Coronary artery (tissue), 2 donors: ENCODE results near the gene CIAO1.
"Not testable (repeated sequence)": the region's sequence is repeated elsewhere in the genome, so short reads cannot be mapped to it uniquely, and the experiment has no call there.

Experiments
- DNase-seq: peaks from one replicate; pipeline ENCODE4 v3.0.0-alpha.2; 2017; ENCODE audit warnings: low spot score
- H3K27ac ChIP-seq, 2 donors: fragments of 200-600 bp; sonication (generic); one replicate each; pipeline ENCODE4 v1.5.1; 2016 to 2019
- H3K4me3 ChIP-seq: fragments of 200-600 bp; sonication (generic); 2 replicates; pipeline ENCODE4 v1.5.1; 2016; ENCODE audit warnings: mild to moderate bottlenecking, moderate library complexity
- TF ChIP-seq, protein P1 (sequence below): fragments of 200-600 bp; sonication (generic); IDR thresholded peaks from one replicate; pipeline ENCODE4 v1.5.1; 2019; ENCODE audit warnings: antibody characterized with exemption

The CIAO1 gene

DNA sequence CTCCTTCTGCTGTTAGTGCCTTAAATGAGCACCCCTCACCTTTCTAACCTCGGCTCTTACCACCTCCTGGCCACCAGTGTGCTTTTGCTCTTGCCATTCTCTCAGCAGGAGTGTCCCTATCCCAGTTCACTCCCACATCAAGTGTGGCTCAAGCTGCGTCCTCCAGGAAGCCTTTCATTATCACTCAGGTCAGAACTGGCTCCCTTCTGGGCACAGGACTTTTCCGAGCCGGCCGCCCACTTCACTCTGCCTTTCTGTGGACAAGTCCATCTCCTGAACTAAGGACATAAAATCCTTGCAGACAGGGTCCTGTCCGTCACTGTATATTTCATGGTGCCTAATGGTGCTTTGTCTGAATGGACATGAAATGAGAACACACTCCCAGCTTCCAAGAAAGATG, 15.8 kb upstream of the CIAO1 start:
- Histone ChIP-seq H3K4me3 (no peak overlapping the region), H3K27ac (peak overlapping the region; percentile 29 to 53)
- TF ChIP-seq, protein P1, sequence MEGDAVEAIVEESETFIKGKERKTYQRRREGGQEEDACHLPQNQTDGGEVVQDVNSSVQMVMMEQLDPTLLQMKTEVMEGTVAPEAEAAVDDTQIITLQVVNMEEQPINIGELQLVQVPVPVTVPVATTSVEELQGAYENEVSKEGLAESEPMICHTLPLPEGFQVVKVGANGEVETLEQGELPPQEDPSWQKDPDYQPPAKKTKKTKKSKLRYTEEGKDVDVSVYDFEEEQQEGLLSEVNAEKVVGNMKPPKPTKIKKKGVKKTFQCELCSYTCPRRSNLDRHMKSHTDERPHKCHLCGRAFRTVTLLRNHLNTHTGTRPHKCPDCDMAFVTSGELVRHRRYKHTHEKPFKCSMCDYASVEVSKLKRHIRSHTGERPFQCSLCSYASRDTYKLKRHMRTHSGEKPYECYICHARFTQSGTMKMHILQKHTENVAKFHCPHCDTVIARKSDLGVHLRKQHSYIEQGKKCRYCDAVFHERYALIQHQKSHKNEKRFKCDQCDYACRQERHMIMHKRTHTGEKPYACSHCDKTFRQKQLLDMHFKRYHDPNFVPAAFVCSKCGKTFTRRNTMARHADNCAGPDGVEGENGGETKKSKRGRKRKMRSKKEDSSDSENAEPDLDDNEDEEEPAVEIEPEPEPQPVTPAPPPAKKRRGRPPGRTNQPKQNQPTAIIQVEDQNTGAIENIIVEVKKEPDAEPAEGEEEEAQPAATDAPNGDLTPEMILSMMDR, result no peak
- no peak for DNase-seq

DNA sequence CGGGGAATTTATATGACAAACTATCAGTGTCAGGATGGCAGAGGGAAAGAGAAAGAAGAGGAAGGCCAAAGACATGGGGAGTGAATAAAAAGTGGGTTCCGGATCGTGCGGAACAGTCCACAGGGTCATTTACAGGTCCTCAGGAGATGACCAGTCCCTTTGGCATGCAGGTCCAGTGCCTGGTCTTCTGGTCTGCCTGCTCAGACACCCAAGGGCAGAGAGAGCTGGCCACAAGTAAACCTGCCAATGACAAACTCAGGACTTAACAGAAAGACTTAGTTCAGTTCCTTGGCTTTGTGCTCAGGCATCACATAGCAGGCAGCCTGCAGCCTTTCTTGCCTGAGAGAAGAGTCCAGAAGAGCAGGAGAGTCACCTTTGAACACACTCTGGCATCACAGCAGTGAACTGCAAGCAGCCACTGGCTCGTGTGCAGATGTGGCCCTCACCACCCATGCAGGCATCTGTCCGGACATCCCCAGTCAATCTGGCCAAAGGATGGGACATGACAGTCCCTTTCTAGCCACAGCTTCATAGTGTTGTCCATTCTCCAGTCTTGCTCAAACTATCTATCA, 14.2 kb upstream of the CIAO1 start:
- H3K27ac ChIP-seq, result peak overlapping the region; percentile 53 to 72
- peak; percentile 90 for DNase-seq
- TF ChIP-seq, protein P1, result no peak
- H3K4me3 ChIP-seq, result peak overlapping the region; percentile 14

DNA sequence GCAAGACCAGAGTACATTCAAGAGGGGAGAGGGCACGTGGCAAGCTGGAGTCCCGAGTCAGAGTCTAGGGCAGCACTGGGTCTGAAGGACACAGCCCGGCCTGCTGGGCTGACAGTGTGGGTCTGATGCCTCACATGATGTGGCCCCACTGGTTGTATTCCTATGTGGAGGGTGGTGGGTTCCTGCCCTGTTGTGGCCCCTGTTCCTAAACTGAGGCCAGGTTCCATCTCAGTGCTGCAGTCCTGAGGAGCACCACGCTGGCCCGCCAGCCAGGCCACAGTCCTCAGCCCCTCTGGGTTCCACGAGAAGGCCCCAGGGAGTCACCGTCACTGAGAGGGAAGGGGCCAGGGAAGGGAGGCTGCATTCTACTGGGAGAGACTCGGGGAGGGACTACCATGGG, 13.5 kb upstream of the CIAO1 start:
- no peak overlapping the region for H3K4me3 ChIP-seq
- no peak for DNase-seq
- TF ChIP-seq, protein P1, result no peak
- peak overlapping the region; percentile 26 to 72 for H3K27ac ChIP-seq

DNA sequence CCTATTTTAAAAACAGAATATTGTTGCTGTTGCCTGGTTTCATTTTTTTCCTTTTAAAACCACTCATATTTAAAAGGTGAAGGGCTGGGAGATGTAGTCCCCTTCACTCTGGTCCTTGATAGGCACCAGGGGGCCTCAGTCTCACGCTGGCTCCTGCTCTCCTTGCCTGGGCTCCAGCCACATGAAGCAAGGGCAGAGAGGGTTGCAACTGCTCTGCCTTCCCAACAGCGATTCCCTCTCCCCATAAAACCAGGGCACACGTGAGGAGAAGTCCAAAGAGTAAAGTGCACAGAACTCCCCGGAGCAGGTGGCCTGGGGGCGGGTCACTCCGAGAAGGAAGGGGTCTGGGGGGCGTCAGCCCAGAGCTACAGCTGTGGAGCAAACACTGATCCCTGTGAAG, 13.0 kb upstream of the CIAO1 start:
- H3K27ac ChIP-seq, result peak overlapping the region in 1 of 2 donors; percentile 72
- no peak for DNase-seq
- H3K4me3 ChIP-seq, result no peak overlapping the region
- TF ChIP-seq, protein P1, result no peak

DNA sequence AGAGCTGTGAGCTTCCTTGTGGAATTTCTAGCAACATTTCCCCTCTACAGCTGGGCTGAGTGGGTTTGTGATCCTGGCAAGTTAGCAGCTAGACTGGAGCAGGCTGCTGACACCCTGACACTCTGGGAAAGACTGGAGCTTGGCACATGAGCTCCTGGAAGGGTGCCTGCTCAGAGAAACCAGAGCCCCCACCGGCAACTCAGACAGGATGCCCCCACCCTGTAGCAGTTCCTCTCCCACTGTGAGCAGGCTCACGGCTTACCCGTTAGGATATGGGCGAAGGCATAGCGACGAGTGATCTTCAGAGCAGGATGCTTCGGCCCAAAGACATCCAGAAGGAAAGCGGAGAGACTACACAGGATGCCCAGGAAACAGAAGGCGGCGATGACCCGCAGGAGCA, 11.5 kb upstream of the CIAO1 start:
- DNase-seq, result no peak
- H3K4me3 ChIP-seq, result no peak overlapping the region
- H3K27ac ChIP-seq, result peak overlapping the region in 1 of 2 donors; percentile 68
- TF ChIP-seq, protein P1, result no peak

DNA sequence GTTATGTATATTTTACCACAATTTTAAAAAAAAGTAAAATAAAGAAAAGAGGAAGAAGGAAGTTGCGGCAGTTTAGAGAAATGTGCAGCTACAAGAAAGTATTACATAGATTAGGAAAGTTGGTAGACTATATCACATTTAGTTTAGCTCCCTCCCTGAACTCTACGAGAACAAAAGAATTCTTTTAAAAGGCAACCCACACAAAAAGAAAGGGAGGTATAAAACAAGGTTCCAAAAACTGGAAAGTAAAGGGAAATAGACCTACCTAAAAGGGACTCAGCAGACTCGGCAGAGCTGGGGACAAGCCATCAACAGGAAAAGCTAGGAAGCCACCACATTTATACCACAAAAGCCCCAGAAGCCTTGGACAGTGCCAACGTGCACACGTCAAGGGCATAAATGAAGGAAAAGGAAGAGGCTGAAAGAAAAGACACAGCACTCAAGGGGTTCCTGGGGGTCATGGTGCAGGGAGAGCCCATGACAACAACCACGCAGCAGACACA, 9.4 kb upstream of the CIAO1 start:
- TF ChIP-seq, protein P1, result no peak
- H3K27ac ChIP-seq, result peak overlapping the region in 1 of 2 donors; percentile 92
- no peak for DNase-seq
- no peak overlapping the region for H3K4me3 ChIP-seq

DNA sequence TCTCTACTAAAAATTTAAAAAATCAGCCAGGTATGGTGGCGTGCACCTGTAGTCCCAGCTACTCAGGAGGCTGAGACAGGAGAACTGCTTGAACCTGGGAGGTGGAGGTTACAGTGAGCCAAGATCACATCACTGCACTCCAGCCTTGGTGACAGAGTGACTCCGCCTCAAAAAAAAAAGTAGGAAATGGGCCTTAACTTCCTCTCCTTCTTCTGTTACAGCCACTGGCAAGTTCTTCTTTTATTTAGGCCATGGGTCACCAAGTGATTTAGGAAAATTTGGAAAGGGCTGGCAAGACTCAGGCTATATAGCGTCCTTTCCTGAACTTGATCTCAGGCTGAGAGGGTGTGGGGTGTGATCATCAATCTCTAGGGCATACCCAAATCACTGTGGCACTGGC, 8.3 kb upstream of the CIAO1 start:
- H3K27ac ChIP-seq, result peak overlapping the region; percentile 76 to 92
- H3K4me3 ChIP-seq, result peak overlapping the region; percentile 19
- DNase-seq, result not testable (repeated sequence)
